ENCODE data around the gene B9D1.
A peak's percentile ranks its signal among the peaks of the same experiment; 100 is the strongest.

The B9D1 gene

DNA sequence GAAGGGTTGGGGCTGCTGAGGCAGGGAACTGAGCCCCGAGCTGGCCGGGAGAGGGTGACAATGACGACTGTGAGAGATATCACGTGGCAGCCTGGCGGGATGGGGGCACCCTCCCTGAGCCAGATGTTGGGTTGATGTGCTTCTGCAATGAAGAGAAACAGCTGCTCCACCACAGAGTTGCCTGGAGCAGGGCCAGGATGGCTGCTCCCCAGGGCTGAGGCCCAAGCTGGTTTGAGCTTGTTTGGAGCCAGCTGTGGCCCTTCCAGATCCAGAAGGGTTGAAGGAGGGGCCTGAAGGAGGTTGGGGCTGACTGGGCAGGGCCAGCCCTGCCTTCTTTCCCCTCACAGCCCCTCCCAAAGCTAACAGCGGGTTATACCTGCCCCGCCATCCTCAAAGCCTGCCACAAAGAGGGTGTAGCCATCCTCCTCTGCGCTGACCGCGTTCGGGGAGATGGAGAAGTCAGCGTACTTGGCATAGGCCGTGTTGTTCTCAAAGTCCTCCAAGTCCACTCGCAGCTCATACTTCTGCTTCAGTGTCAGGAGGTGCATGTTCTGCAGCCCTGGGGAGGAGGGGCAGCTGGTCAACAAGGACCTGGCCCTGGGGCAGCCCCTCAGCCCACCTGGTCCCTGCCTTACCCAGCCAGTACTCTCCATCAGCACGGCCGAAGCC, 22.3 kb upstream of the B9D1 start:
- H3K27me3 Mint-ChIP-seq: peaks cover 26% of the 10 kb centered on the region
- peaks cover 12% of the 10 kb centered on the region for H3K4me1 Mint-ChIP-seq

DNA sequence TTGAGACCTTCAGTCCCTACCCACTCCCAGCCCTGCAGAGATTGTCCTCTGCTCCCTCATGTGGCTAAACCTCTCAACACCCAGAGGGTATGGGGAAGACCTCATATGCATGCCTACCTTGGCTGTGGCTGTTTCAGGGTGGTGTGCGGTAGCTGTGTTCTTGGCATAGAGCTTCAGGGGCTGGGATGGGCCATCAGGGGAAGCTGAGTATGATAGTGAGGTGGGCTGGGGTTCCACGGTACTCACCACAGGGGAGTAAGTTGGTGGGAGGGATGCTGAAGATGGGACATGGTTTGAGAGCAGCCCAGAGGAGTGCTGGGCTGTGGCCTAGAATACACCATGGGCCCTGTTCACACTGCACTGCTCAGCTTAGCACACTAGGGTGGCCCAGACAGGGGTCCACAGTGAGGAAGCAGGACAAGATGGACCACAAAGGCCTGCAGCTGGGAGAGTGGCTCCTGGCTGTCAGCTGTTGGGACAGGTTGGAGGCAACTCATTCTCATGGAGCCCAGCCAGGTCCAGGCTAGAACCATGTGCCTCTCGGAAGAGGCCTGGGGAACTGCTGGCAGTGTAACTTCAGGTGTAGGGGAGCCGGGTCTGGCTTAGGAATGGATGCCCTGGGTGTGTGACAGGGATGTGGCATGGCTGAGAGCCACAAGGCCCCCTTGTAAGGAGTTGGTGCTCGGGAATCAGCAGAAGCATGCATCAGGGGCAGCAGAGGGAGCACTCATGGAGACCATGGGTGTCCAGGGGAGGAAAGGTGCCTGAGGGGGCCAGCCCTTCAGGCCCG, 21.4 kb upstream of the B9D1 start:
- no peak overlapping the region for H3K4me3 Mint-ChIP-seq
- CTCF ChIA-PET: no interaction called here
- peaks cover 22% of the 10 kb centered on the region for H3K27me3 Mint-ChIP-seq
- H3K4me1 Mint-ChIP-seq: peaks cover 22% of the 10 kb centered on the region
- peaks cover 53% of the 10 kb centered on the region for H3K36me3 Mint-ChIP-seq
- no peaks in the 10 kb centered on the region for H3K9me3 Mint-ChIP-seq
- no peak for DNase-seq
- no peak overlapping the region for H3K27ac Mint-ChIP-seq

More for the DNA sequence above, 22.3 kb upstream of the B9D1 start:
- CTCF ChIA-PET: no interaction called here
- Mint-ChIP-seq H3K27ac (no peak overlapping the region), H3K36me3 (peaks cover 46% of the 10 kb centered on the region), H3K4me3 (no peak overlapping the region), H3K9me3 (no peaks in the 10 kb centered on the region)
- DNase-seq: no peak

DNA sequence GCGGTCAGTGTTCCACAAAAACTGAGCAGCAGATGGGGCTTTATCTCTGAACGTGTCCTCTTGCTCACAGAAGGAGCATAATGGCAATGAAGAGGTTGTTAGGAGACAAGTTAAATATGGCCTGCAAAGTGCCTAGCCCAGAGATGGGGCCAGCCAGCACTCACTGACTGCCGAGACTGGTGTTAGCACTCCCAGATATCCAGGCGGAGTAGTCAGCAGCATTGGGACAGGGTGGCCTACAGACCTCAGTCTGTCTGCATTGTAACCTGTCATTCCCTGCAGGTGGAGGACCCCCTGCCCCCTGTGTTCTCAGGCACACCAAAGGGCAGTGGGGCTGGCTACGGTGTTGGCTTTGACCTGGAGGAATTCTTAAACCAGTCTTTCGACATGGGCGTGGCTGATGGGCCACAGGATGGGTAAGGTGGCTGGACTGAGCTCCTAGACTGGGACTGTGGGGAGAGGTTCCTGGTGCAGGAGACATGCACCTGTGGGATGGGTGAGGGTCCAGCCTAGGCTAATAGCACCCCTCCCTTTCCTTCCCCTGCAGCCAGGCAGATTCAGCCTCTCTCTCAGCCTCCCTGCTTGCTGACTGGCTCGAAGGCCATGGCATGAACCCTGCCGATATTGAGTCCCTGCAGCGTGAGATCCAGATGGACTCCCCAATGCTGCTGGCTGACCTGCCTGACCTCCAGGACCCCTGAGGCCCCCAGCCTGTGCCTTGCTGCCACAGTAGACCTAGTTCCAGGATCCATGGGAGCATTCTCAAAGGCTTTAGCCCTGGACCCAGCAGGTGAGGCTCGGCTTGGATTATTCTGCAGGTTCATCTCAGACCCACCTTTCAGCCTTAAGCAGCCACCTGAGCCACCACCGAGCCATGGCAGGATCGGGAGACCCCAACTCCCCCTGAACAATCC, 20.3 kb upstream of the B9D1 start:
- peaks cover 13% of the 10 kb centered on the region for H3K27me3 Mint-ChIP-seq
- DNase-seq: no peak
- no peak overlapping the region for H3K27ac Mint-ChIP-seq
- H3K4me3 Mint-ChIP-seq: no peak overlapping the region
- no peaks in the 10 kb centered on the region for H3K9me3 Mint-ChIP-seq
- CTCF ChIA-PET: no interaction called here
- H3K36me3 Mint-ChIP-seq: peaks cover 53% of the 10 kb centered on the region
- H3K4me1 Mint-ChIP-seq: peaks cover 25% of the 10 kb centered on the region

DNA sequence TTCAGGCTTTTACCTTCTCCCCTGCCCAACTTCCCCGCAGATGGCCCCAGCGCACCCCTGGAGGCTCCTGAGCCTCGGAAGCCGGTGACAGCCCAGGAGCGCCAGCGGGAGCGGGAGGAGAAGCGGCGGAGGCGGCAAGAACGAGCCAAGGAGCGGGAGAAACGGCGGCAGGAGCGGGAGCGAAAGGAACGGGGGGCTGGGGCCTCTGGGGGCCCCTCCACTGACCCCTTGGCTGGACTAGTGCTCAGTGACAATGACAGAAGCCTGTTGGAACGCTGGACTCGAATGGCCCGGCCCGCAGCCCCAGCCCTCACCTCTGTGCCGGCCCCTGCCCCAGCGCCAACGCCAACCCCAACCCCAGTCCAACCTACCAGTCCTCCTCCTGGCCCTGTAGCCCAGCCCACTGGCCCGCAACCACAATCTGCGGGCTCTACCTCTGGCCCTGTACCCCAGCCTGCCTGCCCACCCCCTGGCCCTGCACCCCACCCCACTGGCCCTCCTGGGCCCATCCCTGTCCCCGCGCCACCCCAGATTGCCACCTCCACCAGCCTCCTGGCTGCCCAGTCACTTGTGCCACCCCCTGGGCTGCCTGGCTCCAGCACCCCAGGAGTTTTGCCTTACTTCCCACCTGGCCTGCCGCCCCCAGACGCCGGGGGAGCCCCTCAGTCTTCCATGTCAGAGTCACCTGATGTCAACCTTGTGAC, 19.4 kb upstream of the B9D1 start:
- Mint-ChIP-seq H3K27ac (no peak overlapping the region), H3K27me3 (peaks cover 6% of the 10 kb centered on the region), H3K4me3 (no peak overlapping the region), H3K36me3 (peaks cover 53% of the 10 kb centered on the region), H3K9me3 (no peaks in the 10 kb centered on the region), H3K4me1 (peaks cover 32% of the 10 kb centered on the region)
- CTCF ChIA-PET: no interaction called here
- DNase-seq: no peak

DNA sequence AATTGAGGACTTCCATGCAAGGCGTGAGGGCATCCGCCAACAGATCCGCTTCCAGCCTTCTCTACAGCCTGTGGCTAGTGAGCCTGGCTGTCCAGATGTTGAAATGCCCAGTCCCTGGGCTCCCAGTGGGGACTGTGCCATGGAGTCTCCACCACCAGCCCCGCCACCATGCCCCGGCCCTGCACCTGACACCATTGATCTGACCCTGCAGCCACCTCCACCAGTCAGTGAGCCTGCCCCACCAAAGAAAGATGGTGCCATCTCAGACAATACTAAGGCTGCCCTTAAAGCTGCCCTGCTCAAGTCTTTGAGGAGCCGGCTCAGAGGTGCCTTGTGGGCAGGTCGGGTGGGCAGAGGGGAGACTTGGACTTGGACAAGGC, 18.8 kb upstream of the B9D1 start:
- Mint-ChIP-seq H3K27ac (no peak overlapping the region), H3K4me3 (no peak overlapping the region), H3K9me3 (no peaks in the 10 kb centered on the region), H3K4me1 (peaks cover 35% of the 10 kb centered on the region), H3K36me3 (peaks cover 53% of the 10 kb centered on the region), H3K27me3 (peaks cover 3% of the 10 kb centered on the region)
- CTCF ChIA-PET: no interaction called here
- DNase-seq: no peak

DNA sequence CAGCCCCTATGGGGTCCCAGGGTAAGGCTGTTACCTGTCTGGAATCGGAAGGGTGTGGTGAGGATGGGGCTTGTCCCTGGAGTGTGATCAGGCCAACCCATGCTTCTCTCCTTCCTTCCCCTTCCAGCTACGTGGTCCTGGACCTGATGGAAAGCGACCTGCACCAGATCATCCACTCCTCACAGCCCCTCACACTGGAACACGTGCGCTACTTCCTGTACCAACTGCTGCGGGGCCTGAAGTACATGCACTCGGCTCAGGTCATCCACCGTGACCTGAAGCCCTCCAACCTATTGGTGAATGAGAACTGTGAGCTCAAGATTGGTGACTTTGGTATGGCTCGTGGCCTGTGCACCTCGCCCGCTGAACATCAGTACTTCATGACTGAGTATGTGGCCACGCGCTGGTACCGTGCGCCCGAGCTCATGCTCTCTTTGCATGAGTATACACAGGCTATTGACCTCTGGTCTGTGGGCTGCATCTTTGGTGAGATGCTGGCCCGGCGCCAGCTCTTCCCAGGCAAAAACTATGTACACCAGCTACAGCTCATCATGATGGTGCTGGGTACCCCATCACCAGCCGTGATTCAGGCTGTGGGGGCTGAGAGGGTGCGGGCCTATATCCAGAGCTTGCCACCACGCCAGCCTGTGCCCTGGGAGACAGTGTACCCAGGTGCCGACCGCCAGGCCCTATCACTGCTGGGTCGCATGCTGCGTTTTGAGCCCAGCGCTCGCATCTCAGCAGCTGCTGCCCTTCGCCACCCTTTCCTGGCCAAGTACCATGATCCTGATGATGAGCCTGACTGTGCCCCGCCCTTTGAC, 18.2 kb upstream of the B9D1 start:
- no peaks in the 10 kb centered on the region for H3K27me3 Mint-ChIP-seq
- H3K4me3 Mint-ChIP-seq: peak overlapping the region; percentile 28
- H3K27ac Mint-ChIP-seq: no peak overlapping the region

DNA sequence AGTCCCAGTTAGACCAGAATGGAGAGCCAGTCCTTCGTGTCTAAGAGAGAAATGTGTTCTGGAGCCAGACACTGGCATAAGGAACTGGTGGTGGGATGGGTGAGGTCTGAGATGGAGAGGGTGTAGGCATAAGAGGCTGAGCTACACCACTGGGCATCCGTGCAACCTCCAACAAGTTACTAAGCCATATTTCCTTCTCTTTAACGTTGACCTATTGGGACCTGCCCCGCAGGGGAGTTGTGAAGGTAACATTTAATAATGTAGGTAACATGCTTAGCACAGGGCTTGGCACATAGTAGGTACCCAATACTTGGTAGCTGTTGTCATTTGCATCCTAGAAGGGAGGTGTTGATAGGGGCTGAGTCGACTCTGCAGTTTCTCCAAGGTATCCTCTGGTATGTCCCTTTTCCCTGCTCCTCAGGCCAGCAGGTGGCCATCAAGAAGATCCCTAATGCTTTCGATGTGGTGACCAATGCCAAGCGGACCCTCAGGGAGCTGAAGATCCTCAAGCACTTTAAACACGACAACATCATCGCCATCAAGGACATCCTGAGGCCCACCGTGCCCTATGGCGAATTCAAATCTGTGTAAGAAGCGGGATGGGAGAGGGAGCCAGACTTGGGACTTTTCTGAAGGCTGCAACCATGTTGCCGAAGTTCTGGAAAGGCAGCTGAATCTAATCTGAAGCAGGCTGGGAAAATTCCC, 17.0 kb upstream of the B9D1 start:
- peaks cover 40% of the 10 kb centered on the region for H3K4me1 Mint-ChIP-seq
- no peaks in the 10 kb centered on the region for H3K9me3 Mint-ChIP-seq
- H3K36me3 Mint-ChIP-seq: peaks cover 45% of the 10 kb centered on the region
- no peak overlapping the region for H3K27ac Mint-ChIP-seq
- CTCF ChIA-PET: no interaction called here
- no peak for DNase-seq
- no peaks in the 10 kb centered on the region for H3K27me3 Mint-ChIP-seq
- peak overlapping the region; percentile 96 for H3K4me3 Mint-ChIP-seq

More for the DNA sequence above, 18.2 kb upstream of the B9D1 start:
- H3K36me3 Mint-ChIP-seq: peaks cover 53% of the 10 kb centered on the region
- peaks cover 40% of the 10 kb centered on the region for H3K4me1 Mint-ChIP-seq
- CTCF ChIA-PET: no interaction called here
- no peak for DNase-seq
- H3K9me3 Mint-ChIP-seq: no peaks in the 10 kb centered on the region

DNA sequence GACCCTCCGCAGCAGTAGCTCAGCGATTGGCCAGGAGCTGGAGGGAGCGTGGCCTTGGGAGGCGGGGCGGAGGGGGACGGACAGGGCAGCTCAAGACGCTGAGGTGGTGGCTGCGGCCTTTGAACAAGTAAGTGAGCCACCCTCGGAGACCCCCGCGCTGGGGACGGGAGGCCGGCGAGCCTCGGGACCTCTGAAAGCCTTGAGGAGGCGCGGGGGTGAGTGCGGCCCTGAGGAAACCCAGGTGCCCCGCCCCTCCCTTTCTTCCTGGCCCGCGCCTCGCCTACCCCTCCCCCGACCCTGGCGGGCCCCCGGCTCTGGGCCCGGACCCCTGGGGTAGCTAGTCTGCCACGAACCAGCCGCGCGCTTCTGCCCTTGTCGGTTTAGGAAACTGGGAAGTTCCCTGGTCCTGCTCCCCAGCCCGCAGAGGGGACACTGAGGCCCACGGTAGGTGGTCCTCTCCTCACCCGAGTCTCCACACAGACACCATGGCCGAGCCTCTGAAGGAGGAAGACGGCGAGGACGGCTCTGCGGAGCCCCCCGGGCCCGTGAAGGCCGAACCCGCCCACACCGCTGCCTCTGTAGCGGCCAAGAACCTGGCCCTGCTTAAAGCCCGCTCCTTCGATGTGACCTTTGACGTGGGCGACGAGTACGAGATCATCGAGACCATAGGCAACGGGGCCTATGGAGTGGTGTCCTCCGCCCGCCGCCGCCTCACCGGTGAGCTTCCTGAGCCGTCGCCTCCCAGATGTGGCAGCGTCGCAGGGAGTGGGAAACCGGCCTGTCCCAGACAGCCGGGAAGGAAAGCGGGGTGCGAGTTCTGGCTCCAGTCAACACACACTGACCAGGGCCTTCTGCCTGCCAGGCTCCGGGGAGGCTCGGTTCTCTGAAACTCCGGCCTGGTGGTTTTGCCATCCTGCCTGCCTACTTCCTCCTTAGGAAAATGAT, 16.2 kb upstream of the B9D1 start, which contains the start of gene MAPK7:
MAPK7 (plus strand) TSS at position 83 of the 945 bp plus-strand sequence; CDS start at position 486, 403 bp downstream.
- peak within 1 kb of the TSS; percentile 97 for H3K27ac Mint-ChIP-seq
- no peak for DNase-seq
- peaks cover 45% of the 10 kb centered on the region for H3K4me1 Mint-ChIP-seq

DNA sequence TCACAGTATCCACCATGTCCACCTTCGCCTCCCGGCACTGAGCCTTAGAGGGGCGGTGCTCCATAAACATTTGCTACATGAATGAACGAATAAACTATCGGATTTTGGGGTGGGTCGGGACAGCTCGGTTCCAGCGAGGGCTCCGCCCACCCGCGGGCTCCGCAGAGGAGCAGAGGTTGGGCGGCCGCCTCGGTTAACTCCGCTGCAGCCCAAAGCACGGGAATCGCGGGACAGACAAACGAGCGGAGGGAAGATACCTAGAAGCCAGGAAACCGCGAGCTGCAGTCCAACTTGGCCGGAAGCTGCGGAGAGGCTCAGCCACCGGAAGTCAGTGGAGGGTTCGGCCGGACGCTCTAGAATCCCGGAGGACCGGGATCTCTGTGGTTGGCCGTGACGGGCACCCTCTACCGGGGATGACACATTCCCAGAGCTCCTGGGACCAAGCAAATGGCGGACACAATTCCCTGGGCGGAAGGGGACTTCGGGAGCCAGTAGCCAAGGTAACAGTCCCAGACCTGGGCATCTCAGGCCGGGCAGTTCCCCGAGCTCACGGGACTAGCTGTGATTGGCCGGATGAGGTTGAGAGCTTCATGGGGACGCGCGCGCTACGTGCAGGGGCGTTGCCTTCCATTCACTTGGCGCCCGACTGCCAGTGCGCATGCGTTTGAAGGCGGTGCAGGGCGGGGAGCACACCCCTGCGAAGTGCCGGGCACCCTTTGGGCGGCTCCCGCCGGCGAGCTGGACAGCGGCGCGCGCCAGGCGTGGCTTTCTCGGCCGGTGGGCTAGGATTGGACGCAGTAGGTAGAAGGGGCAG, 15.3 kb upstream of the B9D1 start:
- Mint-ChIP-seq H3K36me3 (peaks cover 39% of the 10 kb centered on the region), H3K27ac (peak overlapping the region; percentile 97), H3K27me3 (no peaks in the 10 kb centered on the region), H3K9me3 (no peaks in the 10 kb centered on the region), H3K4me3 (peak overlapping the region; percentile 96), H3K4me1 (peaks cover 51% of the 10 kb centered on the region)
- CTCF ChIA-PET: interaction anchor here (1.1 to 1.8 kb wide), 4 partner anchors 12 to 69 kb away, joined by 3 to 18 read pairs (median 5); partner anchors contain the start of gene B9D1
- peak; percentile 98 for DNase-seq

More for the DNA sequence above, 16.2 kb upstream of the B9D1 start, which contains the start of gene MAPK7:
- Mint-ChIP-seq H3K36me3 (peaks cover 43% of the 10 kb centered on the region), H3K9me3 (no peaks in the 10 kb centered on the region), H3K4me3 (peak within 1 kb of the TSS; percentile 96), H3K27me3 (no peaks in the 10 kb centered on the region)
- CTCF ChIA-PET: interaction anchor here (1.1 to 1.8 kb wide), 4 partner anchors 13 to 68 kb away, joined by 3 to 18 read pairs (median 5); partner anchors contain the start of gene B9D1

DNA sequence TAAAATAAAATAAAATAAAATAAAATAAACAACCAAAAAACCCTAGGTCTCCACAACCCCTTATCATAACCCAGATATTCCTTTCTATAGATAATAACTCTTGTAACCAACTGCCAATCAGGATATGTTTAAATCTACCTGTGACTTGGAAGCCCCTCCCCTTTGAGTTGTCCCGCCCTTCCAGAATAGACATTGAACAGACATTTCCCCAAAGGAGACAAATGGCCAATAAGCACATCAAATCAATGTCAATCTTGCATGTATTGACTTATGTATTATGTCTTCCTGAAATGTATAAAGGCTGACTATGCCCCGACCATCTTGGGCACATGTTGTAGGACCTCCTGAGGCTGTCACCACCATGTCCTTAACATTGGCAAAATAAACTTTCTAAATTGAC, 14.3 kb upstream of the B9D1 start:
- DNase-seq: peak; percentile 36
- peaks cover 61% of the 10 kb centered on the region for H3K4me1 Mint-ChIP-seq
- H3K27ac Mint-ChIP-seq: peak overlapping the region; percentile 97
- H3K4me3 Mint-ChIP-seq: peak overlapping the region; percentile 96
- no peaks in the 10 kb centered on the region for H3K27me3 Mint-ChIP-seq
- peaks cover 33% of the 10 kb centered on the region for H3K36me3 Mint-ChIP-seq
- CTCF ChIA-PET: interaction anchor here (1.8 kb wide), 1 partner anchor 14 kb away, joined by 18 read pairs; the partner anchor contains the start of gene B9D1
- H3K9me3 Mint-ChIP-seq: no peaks in the 10 kb centered on the region

DNA sequence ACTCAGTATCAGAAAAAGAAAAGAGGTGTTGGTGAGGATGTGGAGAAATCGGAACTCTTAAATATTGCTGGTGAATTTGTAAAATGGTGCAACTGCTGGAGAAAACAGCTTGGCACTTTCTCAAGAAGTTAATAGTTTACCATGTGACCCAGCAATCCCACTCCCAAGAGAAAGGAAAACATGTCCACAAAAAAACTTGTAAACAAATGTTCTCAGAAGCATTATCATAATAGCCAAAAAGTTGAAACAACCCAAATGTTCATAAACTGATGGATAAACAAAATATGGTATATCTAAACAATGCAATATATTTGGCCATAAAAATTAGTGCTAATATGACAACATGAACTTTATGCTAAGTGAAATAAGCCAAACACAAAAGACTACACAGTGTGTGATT, 13.2 kb upstream of the B9D1 start:
- H3K27me3 Mint-ChIP-seq: no peaks in the 10 kb centered on the region
- H3K4me3 Mint-ChIP-seq: no peak overlapping the region
- peak; percentile 1 for DNase-seq
- H3K36me3 Mint-ChIP-seq: peaks cover 26% of the 10 kb centered on the region
- H3K27ac Mint-ChIP-seq: peak overlapping the region; percentile 49
- peaks cover 72% of the 10 kb centered on the region for H3K4me1 Mint-ChIP-seq
- no peaks in the 10 kb centered on the region for H3K9me3 Mint-ChIP-seq
- CTCF ChIA-PET: no interaction called here

All from activated naive CD4-positive, alpha-beta T cell treated with anti-CD3 and anti-CD28 coated beads, Interleukin-2, amount 10 ng/mL, durations not matched to agents 7 days and 5 days (primary cell).